T-helper 2 cell (primary cell): ENCODE results near the gene SLC12A5.

Experiments
- DNase-seq, 5 experiments: peaks; one replicate each; pipeline versions ENCODE4 v3.0.0 to v3.0.0-alpha.2; 2012 to 2022

Gene SLC12A5

DNA sequence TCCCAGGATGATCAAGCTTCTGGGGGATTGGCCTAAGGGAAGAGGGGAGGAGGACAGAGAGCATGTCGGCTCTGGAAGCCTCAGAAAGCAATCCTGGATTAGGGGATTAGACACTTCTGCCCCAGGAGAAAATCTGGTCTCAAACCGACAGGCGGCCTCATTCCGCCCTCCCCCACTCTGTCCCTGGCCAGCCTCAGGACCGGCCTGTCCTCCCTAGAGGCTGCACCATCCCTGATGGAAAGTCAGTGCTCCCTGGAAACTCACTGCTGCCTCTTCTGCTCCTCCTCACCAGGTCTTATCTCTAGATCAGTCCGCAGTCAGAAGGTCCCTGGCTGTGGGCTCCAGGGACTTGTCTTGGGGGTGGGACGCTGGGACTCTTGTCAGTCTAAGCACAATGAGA, 905 bp upstream of the SLC12A5 start:
- no peak for DNase-seq

DNA sequence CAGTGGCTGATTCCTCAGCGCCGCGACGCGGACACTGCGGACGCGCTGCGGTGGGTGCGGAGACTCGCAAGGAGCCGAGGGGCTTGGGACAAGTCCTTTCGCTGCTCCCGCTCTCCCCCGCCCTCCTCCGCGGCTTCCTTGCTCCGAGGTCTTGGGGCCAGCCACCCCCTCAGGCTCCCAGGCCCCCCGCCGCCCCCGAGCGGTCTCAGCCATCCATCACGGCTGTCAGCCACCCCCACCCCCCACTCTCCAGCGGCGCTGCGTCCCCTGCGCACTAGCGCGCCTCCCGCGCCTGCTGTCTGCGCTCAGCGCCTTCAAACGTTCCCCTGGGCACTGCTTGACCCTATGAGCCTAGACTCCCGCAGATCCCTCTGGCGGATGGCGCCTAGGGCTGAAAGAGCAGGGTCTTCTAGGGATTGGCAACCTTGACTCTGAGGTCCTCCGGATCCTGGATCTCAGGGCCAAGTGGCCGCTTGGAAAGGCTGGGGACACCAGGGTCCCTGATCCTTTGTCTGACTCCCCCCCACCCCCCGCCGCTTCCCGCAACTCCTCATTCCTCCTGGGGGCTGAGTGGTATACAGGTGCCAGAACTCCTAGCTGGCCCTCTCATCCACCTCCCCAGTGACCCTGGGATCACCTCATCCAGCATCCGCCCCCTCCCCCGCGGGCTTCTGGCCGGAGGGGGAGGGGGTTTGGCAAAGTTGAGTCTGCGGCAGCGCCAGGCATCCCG, 1.4 kb downstream of the SLC12A5 start:
- DNase-seq, result no peak

DNA sequence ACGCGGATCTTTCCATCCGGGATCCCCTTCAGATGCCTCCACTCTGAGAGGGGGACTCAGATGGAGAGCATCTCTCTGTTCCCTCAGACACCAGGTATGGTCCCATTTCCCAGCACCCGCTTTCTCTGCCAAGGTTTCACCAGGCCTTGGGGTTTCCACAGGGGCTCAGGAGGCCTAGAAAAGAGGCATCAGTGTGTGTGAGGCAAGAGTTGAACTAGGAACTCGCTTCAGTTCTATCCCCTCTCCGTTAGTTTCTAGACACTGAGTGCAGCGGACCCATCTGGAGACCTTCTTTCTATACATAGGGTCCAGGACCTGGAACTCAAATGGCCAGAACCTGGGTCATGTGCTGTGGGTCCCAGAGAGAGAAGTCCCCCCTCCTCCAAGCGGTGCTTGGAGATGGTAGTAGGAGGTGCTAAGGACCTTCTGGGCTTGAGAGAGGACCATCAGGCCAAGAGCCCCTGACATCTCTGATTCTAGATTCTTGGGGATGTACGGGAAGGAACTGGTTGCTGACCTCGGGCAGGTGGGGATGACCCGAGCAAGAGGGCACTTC, 2.1 kb downstream of the SLC12A5 start:
- DNase-seq, result no peak

DNA sequence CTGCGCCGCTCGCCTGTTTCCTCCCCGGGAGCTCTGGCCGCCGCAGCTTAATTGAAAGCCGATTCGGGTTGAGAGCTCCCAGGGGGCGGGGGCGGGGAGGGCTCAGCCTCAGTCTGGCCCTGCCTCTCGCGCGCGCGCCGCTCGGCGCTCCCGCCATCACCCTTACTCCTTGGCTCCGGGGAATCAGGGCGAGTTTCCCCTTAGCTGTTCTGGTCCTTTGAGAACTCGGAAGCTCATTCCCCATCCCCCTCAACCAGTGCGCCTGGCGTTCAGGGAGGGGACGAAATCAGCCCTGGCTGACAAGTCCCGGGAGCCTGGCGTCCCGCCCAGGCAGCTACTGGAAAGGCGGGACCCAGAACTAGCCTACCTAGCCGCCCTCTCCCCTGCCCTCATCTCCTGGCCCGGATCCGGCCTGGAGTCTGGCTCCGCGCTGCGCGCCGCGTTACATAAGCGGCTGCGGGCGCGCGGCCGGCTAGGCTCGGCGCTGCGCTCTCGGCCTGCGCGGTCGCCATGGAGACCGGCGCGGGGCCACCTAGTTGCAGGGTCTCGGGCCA, 2.8 kb downstream of the SLC12A5 start:
- no peak for DNase-seq

DNA sequence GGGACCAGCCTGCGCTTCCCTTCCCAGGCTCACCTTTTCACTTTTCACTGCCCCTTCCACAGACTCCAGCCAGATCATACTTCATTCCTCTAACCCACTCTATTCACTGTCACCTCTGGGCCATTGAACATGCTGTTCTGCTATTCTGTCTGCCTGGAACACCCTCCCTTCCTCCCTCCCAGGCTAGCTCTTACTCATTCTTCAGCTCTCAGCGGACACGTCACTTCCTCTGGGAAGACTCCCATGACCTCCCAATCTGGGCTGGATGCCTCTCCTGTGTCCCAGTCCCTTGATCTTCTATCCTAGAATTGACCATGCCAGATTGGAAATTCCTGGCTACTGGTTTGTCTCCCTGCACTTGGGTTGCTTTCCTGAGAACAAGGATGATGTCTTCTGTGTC, 5.0 kb downstream of the SLC12A5 start:
- no peak for DNase-seq

DNA sequence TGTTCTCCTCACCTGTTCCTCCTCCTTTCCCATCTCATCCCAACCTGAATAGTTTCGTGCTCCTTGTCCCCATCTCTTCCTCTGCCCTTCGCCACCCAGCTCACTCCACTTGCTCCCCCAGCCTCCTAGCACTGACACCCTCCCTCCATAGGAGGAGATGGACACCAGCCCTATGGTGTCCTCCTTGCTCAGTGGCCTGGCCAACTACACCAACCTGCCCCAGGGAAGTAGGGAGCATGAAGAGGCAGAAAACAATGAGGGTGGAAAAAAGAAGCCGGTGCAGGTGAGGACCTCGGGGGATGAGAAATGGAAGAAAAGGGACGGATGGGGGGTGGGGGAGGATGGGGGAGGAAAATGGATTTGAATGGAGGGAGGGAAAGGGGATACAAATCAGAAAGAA, 6.2 kb downstream of the SLC12A5 start:
- DNase-seq, result no peak

DNA sequence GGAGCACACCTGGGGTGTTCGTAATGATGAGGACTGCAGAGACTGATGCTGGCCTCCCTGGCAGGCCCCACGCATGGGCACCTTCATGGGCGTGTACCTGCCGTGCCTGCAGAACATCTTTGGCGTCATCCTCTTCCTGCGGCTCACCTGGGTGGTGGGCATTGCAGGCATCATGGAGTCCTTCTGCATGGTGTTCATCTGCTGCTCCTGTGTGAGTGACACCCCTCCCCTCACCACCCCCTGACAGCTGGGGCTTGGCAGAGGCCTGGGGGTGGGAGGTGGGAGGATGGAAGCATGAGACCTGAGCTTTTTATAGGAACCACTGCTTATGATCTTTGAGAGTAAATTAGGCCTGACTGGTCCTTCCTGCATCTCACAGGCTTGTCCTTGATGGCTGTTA, 6.7 kb downstream of the SLC12A5 start:
- DNase-seq, result no peak

DNA sequence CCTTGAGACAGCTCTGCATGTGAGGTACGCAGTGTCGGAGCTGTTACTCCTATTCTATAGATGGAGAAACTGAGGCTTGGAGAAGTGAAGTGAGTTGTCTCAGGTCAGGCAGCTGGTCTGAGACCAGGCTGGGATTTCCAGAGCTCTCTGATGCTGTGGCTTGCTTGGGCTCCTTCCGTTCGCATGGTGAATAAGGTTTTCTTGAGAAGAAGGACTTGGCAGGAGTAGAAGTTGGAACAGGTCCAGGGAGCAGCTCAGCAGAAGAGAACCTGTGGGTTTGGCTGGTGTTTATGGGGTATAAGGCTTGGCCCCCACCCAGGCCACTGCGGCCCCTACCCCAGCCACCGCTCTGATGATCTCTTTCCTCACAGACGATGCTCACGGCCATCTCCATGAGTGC, 7.4 kb downstream of the SLC12A5 start:
- no peak for DNase-seq

DNA sequence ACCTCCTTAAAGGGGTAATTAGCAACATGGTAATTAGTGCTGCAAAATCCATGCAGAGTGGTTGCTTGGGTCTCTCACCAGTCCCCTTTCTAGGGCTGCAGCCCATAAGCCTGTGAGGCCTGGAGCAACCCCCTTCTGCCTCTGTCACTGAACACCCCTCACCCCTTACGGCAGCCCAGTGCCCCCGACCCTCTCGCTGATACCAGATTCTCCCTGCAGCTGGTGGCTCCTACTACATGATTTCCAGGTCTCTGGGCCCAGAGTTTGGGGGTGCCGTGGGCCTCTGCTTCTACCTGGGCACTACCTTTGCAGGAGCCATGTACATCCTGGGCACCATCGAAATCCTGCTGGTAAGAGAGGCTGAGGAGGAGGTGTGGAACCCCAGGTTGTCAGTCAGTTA, 8.0 kb downstream of the SLC12A5 start:
- no peak for DNase-seq

DNA sequence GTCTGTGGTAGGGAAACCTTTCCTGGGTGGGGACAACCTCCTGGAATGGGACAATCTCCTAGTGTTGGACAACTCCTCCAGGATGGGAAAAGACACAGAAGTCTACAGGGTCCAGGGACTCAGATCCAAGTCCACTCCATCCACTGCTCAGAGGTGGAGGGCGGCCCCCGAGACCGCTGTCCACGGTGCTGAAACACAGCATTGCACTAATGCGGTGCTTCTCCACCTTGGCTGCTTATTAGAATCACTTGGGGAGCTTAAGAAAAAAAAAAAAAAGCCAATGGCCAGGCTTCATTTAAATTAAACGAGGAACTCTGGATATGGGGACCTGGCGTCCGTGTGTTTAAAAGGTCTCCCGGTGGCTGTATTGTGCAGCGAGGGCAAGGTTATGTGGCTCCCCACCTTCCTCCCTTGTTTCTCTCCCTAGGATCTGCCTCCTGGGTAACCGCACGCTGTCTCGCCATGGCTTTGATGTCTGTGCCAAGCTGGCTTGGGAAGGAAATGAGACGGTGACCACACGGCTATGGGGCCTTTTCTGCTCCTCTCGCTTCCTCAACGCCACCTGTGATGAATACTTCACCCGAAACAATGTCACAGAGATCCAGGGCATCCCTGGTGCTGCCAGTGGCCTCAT, 12.0 kb downstream of the SLC12A5 start:
- DNase-seq, result peak in 3 of 5 experiments; percentile 22 to 39 (median 38)

DNA sequence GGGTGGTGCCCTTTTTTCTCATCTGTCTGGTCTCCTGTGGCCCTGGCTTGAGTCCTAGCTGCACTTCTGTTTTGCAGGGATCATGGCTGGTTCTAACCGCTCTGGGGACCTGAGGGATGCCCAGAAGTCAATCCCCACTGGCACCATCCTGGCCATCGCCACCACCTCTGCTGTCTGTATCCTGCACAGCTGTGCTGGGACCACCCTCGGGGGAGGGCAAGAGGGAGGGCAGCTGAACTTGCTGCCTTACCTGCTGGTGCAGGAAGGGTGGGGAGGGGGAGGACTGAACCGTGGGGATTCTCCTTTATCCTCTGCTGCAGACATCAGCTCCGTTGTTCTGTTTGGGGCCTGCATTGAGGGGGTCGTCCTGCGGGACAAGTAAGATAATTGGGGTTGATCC, 14.5 kb downstream of the SLC12A5 start:
- no peak for DNase-seq

DNA sequence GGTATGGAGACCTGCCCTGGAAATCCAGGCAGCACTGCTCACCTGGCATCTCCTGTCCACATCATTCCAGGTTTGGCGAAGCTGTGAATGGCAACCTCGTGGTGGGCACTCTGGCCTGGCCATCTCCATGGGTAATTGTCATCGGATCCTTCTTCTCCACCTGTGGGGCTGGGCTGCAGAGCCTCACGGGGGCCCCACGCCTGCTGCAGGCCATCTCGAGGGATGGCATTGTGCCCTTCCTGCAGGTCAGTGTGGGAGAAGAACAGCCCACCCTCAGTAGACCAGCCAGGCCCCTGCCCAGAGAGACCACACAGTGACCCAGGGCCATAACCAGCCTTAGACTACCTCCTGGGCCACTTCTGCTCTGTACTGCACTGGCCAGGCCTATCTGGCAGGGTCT, 15.9 kb downstream of the SLC12A5 start:
- DNase-seq, result no peak

DNA sequence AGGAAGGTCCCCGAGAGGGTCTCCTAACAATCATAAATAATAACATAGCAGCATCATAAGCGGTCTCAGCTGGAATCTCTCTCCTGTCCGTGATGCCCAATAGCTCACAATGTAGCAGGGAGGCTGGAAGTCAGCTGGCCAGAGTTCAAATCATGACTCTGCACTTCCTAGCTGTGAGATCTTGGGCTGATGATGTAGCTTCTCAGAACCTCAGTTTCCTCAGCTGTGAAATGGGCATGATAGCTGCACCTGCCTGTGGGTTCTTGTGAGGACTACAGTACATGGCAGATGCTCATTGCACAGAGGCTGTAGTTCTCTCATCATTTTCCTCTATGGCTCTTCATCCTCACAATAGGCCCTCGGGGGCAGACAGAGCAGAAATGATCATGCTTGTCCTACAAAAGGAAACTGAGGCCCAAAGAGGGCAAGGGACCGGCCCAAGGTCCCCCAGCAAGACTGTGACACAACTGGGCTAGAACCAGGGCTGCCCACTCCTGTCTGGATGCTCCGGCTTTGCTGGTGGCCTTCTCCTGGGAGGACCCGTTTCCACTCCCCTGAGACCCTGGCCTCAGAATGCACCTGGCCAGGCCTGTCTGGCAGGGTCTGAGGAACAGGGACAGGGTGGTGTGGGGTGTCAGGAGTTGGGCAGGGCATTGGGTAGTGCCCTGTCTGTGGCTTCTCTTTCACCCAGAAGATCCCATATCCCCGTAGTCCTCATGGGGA, 17.7 kb downstream of the SLC12A5 start:
- DNase-seq, result no peak

DNA sequence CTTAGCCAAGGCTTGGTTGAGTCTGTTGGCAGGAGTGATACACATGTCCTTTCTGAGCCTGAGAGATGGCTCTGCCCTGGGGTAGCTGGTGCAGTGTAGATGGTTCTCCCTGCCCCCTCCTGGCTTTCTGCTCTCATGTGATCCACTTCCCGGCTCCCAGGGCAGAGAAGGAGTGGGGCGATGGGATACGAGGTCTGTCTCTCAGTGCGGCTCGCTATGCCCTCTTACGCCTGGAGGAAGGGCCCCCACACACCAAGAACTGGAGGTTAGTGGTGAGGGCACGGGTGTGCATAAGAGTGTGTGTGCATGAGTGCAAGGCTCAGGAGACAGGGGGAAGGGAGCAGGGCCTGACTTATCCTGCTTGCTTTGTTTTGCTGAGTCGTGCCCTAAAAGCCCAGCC, 18.8 kb downstream of the SLC12A5 start:
- no peak for DNase-seq

DNA sequence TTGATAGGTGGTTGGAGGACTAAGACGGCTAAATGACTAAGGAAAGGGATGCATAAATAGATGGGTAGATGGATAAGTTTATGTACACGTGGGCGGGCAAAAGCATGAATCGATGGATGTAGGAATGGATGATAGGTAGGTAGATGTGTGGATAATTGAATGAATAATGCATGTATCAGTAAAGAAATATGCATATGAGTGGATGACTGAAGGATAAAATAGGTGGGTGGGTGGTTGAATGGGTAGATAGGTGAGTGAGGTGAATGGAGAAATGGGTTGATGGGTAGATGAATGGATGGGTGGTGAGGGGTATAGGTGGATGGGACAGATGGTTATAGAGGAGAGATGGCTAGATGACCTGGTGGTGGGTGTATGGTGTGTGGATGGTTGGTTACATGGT, 20.2 kb downstream of the SLC12A5 start:
- DNase-seq, result no peak

DNA sequence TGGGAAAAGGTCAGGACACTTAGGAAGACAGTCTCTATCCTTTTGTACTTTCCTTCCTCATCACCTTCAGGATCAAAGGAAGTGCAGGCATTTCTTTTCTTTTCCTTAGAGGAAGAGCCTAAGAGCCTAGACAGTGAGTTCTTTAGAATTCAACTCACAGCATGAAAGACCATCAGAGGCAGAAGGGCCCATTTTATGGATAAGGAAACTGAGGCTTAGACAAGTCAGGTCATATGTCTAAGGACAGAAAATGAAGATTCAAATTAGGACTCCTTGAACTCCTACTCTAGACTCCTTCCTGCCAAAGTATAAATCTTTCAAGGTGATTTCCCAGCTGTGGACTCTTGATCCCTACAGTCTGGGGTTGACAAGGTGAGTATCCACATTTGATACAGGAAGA, 20.8 kb downstream of the SLC12A5 start:
- no peak for DNase-seq

DNA sequence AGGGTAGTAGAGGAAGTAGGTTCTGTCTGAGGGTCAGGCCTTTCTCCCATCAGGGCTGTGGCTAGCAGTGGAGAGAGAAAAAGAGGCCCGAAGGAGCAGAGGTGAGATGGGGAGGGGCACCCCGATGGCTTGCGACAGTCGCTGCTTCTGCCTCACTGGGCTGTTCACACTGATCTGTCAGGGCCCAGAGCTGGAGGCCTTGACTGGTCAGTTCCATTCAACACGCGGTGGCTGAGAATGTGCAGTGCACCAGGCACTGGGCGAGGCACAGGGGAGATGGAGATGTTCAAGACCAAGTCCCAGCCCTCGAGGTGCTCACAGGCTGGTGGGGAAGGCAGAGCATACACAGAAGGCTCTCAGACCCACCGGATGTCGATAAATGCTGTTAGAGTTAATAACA, 21.4 kb downstream of the SLC12A5 start:
- no peak for DNase-seq

DNA sequence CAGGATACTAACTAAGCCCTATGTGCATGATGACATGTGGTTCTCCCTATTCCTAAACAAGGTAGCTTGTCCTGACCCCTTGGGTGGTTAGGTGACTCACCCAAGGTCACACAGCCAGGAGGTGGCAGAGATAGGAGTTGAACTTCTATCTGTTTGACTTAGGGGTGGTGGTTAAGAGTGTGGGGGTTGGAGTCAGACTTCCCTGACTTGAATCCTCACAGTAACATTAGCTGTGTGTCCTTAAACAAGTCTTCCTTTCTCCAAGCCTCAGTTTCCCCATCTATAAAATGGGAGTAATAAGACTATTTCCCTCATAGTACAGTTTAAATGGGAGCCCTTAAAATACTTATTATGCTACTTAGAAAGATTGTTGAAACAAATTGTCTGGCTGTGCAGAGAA, 21.9 kb downstream of the SLC12A5 start:
- DNase-seq, result no peak

DNA sequence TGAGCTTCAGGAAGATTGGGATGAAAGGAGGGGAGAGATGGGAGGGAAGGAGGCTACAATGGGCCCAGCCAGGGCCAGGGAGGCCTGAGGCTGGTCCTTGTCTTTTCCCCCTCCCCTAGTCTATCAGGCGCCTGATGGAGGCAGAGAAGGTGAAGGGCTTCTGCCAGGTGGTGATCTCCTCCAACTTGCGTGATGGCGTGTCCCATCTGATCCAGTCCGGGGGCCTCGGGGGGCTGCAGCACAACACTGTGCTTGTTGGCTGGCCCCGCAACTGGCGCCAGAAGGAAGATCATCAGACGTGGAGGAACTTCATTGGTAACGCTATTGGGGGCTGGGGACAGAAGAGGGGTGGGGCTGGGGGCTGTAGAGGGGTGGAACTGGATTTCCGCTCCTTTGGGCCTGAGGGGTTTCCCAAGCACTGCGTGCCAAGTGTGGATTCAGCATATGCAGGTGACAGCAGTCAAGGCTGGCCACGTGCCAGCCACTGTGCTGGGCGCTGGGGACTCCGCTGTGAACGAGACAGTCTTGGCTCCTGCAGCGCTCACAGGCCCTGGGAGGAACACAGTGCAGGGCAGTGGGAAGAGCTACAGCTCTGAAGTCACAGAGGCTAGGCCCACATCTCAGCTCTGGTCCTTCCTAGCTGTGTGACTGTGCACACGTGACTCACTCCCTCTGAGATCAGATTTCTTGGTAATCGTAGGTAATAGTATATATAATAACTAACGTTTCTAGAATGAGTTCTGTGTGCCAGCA, 22.7 kb downstream of the SLC12A5 start:
- no peak for DNase-seq

DNA sequence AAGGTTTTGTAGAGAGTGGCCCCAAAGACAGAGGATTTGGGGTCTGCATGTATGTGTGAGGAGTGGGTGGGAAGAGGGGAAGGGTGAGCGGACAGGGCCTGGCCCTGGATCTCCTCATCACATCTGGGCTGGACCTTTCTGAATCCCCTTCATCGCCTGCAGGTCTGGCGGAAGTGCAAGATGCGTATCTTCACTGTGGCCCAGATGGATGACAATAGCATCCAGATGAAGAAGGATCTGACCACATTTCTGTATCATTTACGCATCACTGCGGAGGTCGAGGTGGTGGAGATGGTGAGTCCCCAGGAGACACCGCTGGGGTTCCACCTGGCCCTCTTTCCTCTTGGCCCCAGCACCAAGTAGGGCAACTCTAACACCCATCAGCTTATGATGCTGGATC, 24.4 kb downstream of the SLC12A5 start:
- DNase-seq, result no peak

DNA sequence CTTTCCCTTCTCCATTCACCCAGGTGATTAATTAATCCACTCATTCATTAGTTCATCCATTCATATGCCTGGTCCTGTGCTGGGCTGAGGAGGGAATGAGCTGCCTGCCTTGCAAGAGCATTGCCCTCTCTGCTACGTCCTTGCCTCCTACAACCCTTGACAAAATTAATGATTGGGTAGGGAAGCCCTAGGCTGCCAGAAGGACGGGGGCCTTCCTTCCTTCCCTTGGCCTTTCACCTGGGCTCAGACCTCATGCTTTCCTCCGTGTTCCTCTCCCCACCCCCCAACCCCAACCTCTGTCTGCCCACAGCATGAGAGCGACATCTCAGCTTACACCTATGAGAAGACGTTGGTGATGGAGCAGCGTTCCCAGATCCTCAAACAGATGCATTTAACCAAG, 25.6 kb downstream of the SLC12A5 start:
- DNase-seq, result no peak

DNA sequence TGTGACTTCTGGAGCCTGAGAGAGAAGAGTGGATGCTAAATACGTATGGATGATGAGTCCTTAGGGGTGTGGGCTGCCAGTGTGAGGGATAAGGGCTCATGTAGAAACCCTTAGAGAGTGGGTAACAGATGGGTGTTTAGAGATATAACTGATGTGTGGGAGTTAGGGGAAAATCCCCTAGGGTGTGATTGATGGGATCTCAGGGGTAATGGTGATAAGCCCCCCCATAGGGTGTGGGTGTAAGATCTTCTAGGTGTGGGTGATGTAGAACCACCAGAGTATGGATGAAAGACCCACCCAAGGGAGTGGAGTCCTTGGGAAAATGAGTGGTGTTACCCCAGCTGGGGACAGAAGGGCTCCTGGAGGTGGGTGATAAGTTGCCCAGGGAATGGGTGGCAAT, 26.3 kb downstream of the SLC12A5 start:
- no peak for DNase-seq
